HepG2 (cell line): ENCODE measurements around the gene SPANXN2. TPM values are rescaled to one million over a fixed set of nuclear protein-coding genes. Genes with fewer than 3 reads are reported as not detected.

Experiments
- ATAC-seq: fragments of 200-7000 bp; cut with Tn5 transposase; 3 replicates; pipeline ENCODE4 v1.9.1; 2020; ENCODE audit warnings: mild to moderate bottlenecking, moderate library complexity
- BruUV-seq: library from RNA; stranded (reverse); fragments of 400-500 nt; replicated peaks from 2 replicates; lab custom pipeline; 2021; lab: Mats Ljungman, UMichigan
- CTCF ChIA-PET: fragments of 300-600 bp; formaldehyde crosslinking; extraction: SDS; loops from one replicate; lab custom pipeline; 2021; ENCODE audit warnings: low total read pairs, inconsistent platforms, low intra/inter-chr PET ratio; lab: Yijun Ruan, JAX
- POLR2A ChIA-PET: fragments of 350-600 bp; sonication (Branson Sonifier 250); formaldehyde crosslinking; loops from one replicate; lab custom pipeline; 2020; ENCODE audit warnings: antibody characterized with exemption, inconsistent platforms; lab: Yijun Ruan, JAX
- DNase-seq: peaks from one replicate; pipeline ENCODE4 v3.0.0-alpha.2; 2015; ENCODE audit warnings: low spot score
- FAIRE-seq: peaks from 3 replicates; lab custom pipeline; 2011; peaks lifted over from hg19 to GRCh38; lab: Jason Lieb, UNC
- H2AFZ ChIP-seq: one replicate; pipeline ENCODE4 v1.6.1; 2011; ENCODE audit warnings: low read length, inconsistent platforms
- H3K27ac ChIP-seq: fragments of 300-600 bp; 3 replicates; pipeline ENCODE4 v1.8.0; 2011; ENCODE audit warnings: mixed run types, mild to moderate bottlenecking, mixed read lengths, low read length, inconsistent platforms; ENCODE audit not compliant: insufficient read depth; ENCODE audit errors: extremely low read length
- H3K27me3 ChIP-seq, 2 experiments: fragments of 200-600 bp in 1 of 2; 2 replicates in 1 of 2; 3 replicates in 1 of 2; pipeline versions ENCODE4 v1.6.0 to v1.8.0; 2011; ENCODE audit warnings: low read length in 2 of 2, mild to moderate bottlenecking in 2 of 2, moderate library complexity in 2 of 2, inconsistent platforms in 1 of 2; ENCODE audit not compliant: insufficient read depth in 2 of 2, control insufficient read depth in 1 of 2
- H3K36me3 ChIP-seq, 2 experiments: fragments of 200-600 bp in 1 of 2; replicated peaks in 1 of 2; 2 replicates in 1 of 2; 3 replicates in 1 of 2; pipeline versions ENCODE4 v1.5.1 to v1.8.0; 2011; ENCODE audit warnings: low read length in 2 of 2, inconsistent platforms in 1 of 2; ENCODE audit not compliant: insufficient read depth in 2 of 2, control insufficient read depth in 1 of 2
- H3K4me1 ChIP-seq: 2 replicates; pipeline ENCODE4 v1.5.1; 2012; ENCODE audit warnings: low read length, inconsistent platforms; ENCODE audit not compliant: insufficient read depth
- H3K4me2 ChIP-seq: 2 replicates; pipeline ENCODE4 v1.6.0; 2011; ENCODE audit warnings: low read depth, low read length, inconsistent platforms
- H3K4me3 ChIP-seq, 3 experiments: fragments of 200-600 bp in 1 of 3; sonication (generic), shearing (Covaris generic) in 1 of 3; replicated peaks in 1 of 3; 2 replicates each; pipeline ENCODE4 v1.5.1; 2011 to 2016; ENCODE audit warnings: low read length in 3 of 3, inconsistent platforms in 2 of 3, low read depth in 2 of 3, mild to moderate bottlenecking in 2 of 3, control low read depth in 1 of 3, mixed read lengths in 1 of 3; ENCODE audit not compliant: insufficient read depth in 1 of 3
- H3K79me2 ChIP-seq: one replicate; pipeline ENCODE4 v1.6.1; 2011; ENCODE audit warnings: low read length, inconsistent platforms; ENCODE audit not compliant: insufficient read depth
- H3K9ac ChIP-seq: 2 replicates; pipeline ENCODE4 v1.6.0; 2011; ENCODE audit warnings: mild to moderate bottlenecking, low read depth, low read length, inconsistent platforms; ENCODE audit not compliant: insufficient read depth
- H3K9me3 ChIP-seq: 2 replicates; pipeline ENCODE4 v1.5.1; 2012; ENCODE audit warnings: mild to moderate bottlenecking, low read length
- H4K20me1 ChIP-seq: 2 replicates; pipeline ENCODE4 v1.6.0; 2011; ENCODE audit warnings: inconsistent platforms, mild to moderate bottlenecking, low read length, moderate library complexity; ENCODE audit not compliant: insufficient read depth
- ATF2 ChIP-seq: sonication (generic); formaldehyde crosslinking; IDR thresholded peaks from 2 replicates; pipeline ENCODE4 v1.4.0; 2020; ENCODE audit warnings: missing genetic modification reagents
- HCFC1 ChIP-seq: fragments of 150-350 bp; IDR thresholded peaks from 2 replicates; pipeline ENCODE4 v1.6.1; 2014; ENCODE audit warnings: low read depth, low read length
- ZBTB4 ChIP-seq: sonication (generic); formaldehyde crosslinking; IDR thresholded peaks from 2 replicates; pipeline ENCODE4 v1.4.0; 2020; ENCODE audit warnings: missing genetic modification reagents, mild to moderate bottlenecking, borderline replicate concordance
- ZBTB40 ChIP-seq, 2 experiments: fragments of 450-650 bp in 1 of 2; sonication (generic) in 1 of 2; formaldehyde crosslinking in 1 of 2; IDR thresholded peaks; 2 replicates each; pipeline versions ENCODE4 v1.6.1 to v1.8.0; 2016 to 2022; ENCODE audit warnings: antibody characterized with exemption in 1 of 2, mild to moderate bottlenecking in 1 of 2, missing genetic modification reagents in 1 of 2
- ZFP37 ChIP-seq: sonication (generic); formaldehyde crosslinking; IDR thresholded peaks from 2 replicates; pipeline ENCODE4 v1.4.0; 2020; ENCODE audit warnings: missing genetic modification reagents, borderline replicate concordance
- ZNF317 ChIP-seq: sonication (generic); formaldehyde crosslinking; IDR thresholded peaks from 2 replicates; pipeline ENCODE4 v1.5.0; 2020; ENCODE audit warnings: mild to moderate bottlenecking, missing genetic modification reagents
- ZNF768 ChIP-seq: sonication (generic); formaldehyde crosslinking; IDR thresholded peaks from 2 replicates; pipeline ENCODE4 v1.4.0; 2020; ENCODE audit warnings: missing genetic modification reagents
- ZSCAN25 ChIP-seq: sonication (generic); formaldehyde crosslinking; IDR thresholded peaks from 2 replicates; pipeline ENCODE4 v1.8.0; 2022; ENCODE audit warnings: mild to moderate bottlenecking, missing genetic modification reagents
- WGBS: methylation state at CpG from one replicate; pipeline ENCODE4 v1.1.6; 2017; ENCODE audit warnings: low lambda C conversion rate; 5-methylcytosine and 5-hydroxymethylcytosine counted together
- in situ Hi-C: cut with HindIII; loops from 2 replicates; pipeline ENCODE4 v1.10.0; 2017; ENCODE audit warnings: low pct_unique_long_range_greater_than_20kb; ENCODE audit not compliant: extremely low pct_ligation_motif_present
- intact Hi-C: fragments of 100-400 bp; cut with micrococcal nuclease; formaldehyde crosslinking; loops from one replicate; pipeline ENCODE4 v1.10.0; 2022; ENCODE audit not compliant: unreplicated experiment
- polyA plus RNA-seq, 8 experiments: library from polyadenylated mRNA; depleted of rRNA in 3 of 8; stranded (reverse) in 7 of 8; unstranded in 1 of 8; fragments of >200 nt; fragmentation: Illumina TruSeq in 4 of 8; extraction: Trizol in 4 of 8; gene quantifications; 2 replicates each; pipeline versions ENCODE4 v1.2.1 to v1.2.3, GENCODE V29; 2011 to 2016; ENCODE audit warnings: low read depth in 4 of 8, missing spikeins in 1 of 8, mixed read lengths in 1 of 8; ENCODE audit not compliant: insufficient read depth in 1 of 8
- total RNA-seq, 5 experiments: library from RNA; depleted of rRNA; stranded (reverse); fragments of >200 nt; fragmentation: Illumina TruSeq; extraction: Trizol; gene quantifications; 2 replicates each; pipeline ENCODE4 v1.2.3, GENCODE V29; 2016; ENCODE audit warnings: low read depth in 1 of 5

Gene SPANXN2
- total and polyA plus RNA-seq, 2 of the 13 experiments (the other 11 are each of a cell fraction or from before 2014, with no cell fraction given): not detected

- Histone ChIP-seq H3K9me3 (no peaks in the 10 kb centered on the region), H3K4me1 (no peaks in the 10 kb centered on the region), H4K20me1 (no peaks in the 10 kb centered on the region), H3K27ac (no peak overlapping the region), H3K4me3 (no peak overlapping the region), H3K27me3 (no peaks in the 10 kb centered on the region), H3K9ac (no peak overlapping the region), H2AFZ (no peak overlapping the region), H3K79me2 (no peaks in the 10 kb centered on the region), H3K4me2 (no peak overlapping the region), H3K36me3 (no peaks in the 10 kb centered on the region)
- ChIA-PET POLR2A (no interaction called here), CTCF (no interaction called here)
- in situ Hi-C loops (no loop called here), intact Hi-C loops (no loop called here)
- no peak for ATAC-seq
- 8% methylated on average over 3 of the region's 3 CpGs for WGBS
- no TSS peak for BruUV-seq
- no peak for FAIRE-seq
- no peak for DNase-seq
- TF ChIP-seq ZSCAN25 (no peak), ZBTB4 (no peak), HCFC1 (no peak), ZBTB40 (IDR thresholded peaks at IDR 0.05) (no peak), ZBTB40 (CRISPR knock-in tag; IDR thresholded peaks at IDR 0.05) (no peak), ZNF768 (CRISPR knock-in tag) (no peak), ZFP37 (CRISPR knock-in tag) (no peak), ATF2 (CRISPR knock-in tag) (no peak), ZNF317 (CRISPR knock-in tag) (no peak)
Measured at GRCh38 chrX:143683486-143683885, 37.1 kb downstream of the SPANXN2 start.
